Measurements from ENCODE around the gene GNAI3. TPM values are rescaled to one million over a fixed set of nuclear protein-coding genes. Genes with fewer than 3 reads are reported as not detected.

Gene GNAI3
- total RNA-seq, 1 experiment from 2014 or later: 9.9 TPM

- Histone ChIP-seq H3K4me2 (ENCODE audit: insufficient read depth, insufficient read length, low read length) (no peak overlapping the region), H3K9ac (ENCODE audit: extremely low read depth, insufficient read length, low read length) (no peak overlapping the region), H2BK15ac (ENCODE audit: low read depth, low read length) (no peak overlapping the region), H4K20me1 (ENCODE audit: control insufficient read depth, insufficient read depth, insufficient read length) (no peaks in the 10 kb centered on the region), H3K27me3 (ENCODE audit: insufficient read depth, low read length) (no peaks in the 10 kb centered on the region), H3K9me3 (ENCODE audit: control insufficient read depth, low read depth, low read length) (no peaks in the 10 kb centered on the region), H2AFZ (ENCODE audit: low read length) (no peak overlapping the region), H3K4ac (ENCODE audit: low read depth, low read length) (no peak overlapping the region), H3K79me2 (ENCODE audit: insufficient read depth, low read length) (no peaks in the 10 kb centered on the region), H3K23me2 (ENCODE audit: insufficient read length, low read depth, low read length, poor library complexity, severe bottlenecking) (peaks cover 4% of the 10 kb centered on the region), H2BK20ac (ENCODE audit: low read depth, low read length, poor library complexity, severe bottlenecking) (no peak overlapping the region), H2AK5ac (ENCODE audit: insufficient read length, low read length) (no peak overlapping the region), H3K4me1 (ENCODE audit: insufficient read depth, low read length) (no peaks in the 10 kb centered on the region; the same call in 1 of the 2 replicates), H4K91ac (ENCODE audit: insufficient read length, low read depth, low read length) (no peak overlapping the region), H3K23ac (ENCODE audit: insufficient read length, low read depth, low read length) (no peak overlapping the region), H3K18ac (ENCODE audit: insufficient read length, low read depth, low read length) (no peak overlapping the region), H3K27ac (ENCODE audit: insufficient read length, low read depth, low read length) (no peak overlapping the region), H4K5ac (ENCODE audit: insufficient read length, low read depth, low read length) (no peak overlapping the region), H3K79me1 (ENCODE audit: insufficient read depth, low read depth, low read length, poor library complexity, severe bottlenecking) (no peaks in the 10 kb centered on the region), H3T11ph (ENCODE audit: low read length) (no peak overlapping the region), H3K14ac (ENCODE audit: insufficient read depth, low read length) (no peak overlapping the region), H2BK120ac (ENCODE audit: low read depth, low read length, poor library complexity, severe bottlenecking) (no peak overlapping the region), H3K56ac (ENCODE audit: insufficient read length, low read depth, low read length) (no peak overlapping the region), H4K8ac (replicated peaks; ENCODE audit: insufficient read length, low read depth, low read length) (no peak overlapping the region), H2BK5ac (ENCODE audit: insufficient read length, low read length) (no peak overlapping the region), H2BK12ac (ENCODE audit: insufficient read length, low read depth, low read length) (no peak overlapping the region)
- no peak for DNase-seq
- Mint-ChIP-seq H3K27me3 (ENCODE audit: low read depth) (peaks cover 5% of the 10 kb centered on the region), H3K36me3 (ENCODE audit: insufficient read depth in 1 of 3, low read depth in 3 of 3) (no peaks in the 10 kb centered on the region), H3K27ac (peak overlapping the region in 1 of 3 experiments; percentile 75; a peak in 1 of 7 replicates), H3K9me3 (no peaks in the 10 kb centered on the region; a peak in 1 of 5 replicates), H3K4me3 (no peak overlapping the region; a peak in 1 of 5 replicates), H3K4me1 (peaks cover 4 to 20% of the 10 kb centered on the region in 2 experiments)
- TF ChIP-seq CTCF (conservative IDR thresholded peaks at IDR 0.05): no peak
- no CpG with 5 or more reads among the region's 4 CpGs for WGBS (ENCODE audit: extremely low coverage, insufficient read length, low lambda C conversion rate)
Measured at GRCh38 chr1:109535481-109535880, 12.9 kb upstream of the GNAI3 start.

Data from H9 (cell line).